ENCODE data around the gene MYH11.

- no peak for TF ChIP-seq POLR2A (IDR thresholded peaks at IDR 0.05; ENCODE audit: low read depth, low read length)
- no peak for TF ChIP-seq POLR2AphosphoS5 (IDR thresholded peaks at IDR 0.05; ENCODE audit: low read depth, low read length)
- no peak for TF ChIP-seq TAF1 (IDR thresholded peaks at IDR 0.05; ENCODE audit: borderline replicate concordance, low read depth, low read length)
These were observed 33.9 kb downstream of the MYH11 start for GRCh38 chr16:15822957-15823356.
